ENCODE measurements around the gene C10orf67.

C10orf67 gene

GRCh38 chr10:23195846-23196600 lies 148.6 kb downstream of the C10orf67 start:
- no peak for DNase-seq

DNA sequence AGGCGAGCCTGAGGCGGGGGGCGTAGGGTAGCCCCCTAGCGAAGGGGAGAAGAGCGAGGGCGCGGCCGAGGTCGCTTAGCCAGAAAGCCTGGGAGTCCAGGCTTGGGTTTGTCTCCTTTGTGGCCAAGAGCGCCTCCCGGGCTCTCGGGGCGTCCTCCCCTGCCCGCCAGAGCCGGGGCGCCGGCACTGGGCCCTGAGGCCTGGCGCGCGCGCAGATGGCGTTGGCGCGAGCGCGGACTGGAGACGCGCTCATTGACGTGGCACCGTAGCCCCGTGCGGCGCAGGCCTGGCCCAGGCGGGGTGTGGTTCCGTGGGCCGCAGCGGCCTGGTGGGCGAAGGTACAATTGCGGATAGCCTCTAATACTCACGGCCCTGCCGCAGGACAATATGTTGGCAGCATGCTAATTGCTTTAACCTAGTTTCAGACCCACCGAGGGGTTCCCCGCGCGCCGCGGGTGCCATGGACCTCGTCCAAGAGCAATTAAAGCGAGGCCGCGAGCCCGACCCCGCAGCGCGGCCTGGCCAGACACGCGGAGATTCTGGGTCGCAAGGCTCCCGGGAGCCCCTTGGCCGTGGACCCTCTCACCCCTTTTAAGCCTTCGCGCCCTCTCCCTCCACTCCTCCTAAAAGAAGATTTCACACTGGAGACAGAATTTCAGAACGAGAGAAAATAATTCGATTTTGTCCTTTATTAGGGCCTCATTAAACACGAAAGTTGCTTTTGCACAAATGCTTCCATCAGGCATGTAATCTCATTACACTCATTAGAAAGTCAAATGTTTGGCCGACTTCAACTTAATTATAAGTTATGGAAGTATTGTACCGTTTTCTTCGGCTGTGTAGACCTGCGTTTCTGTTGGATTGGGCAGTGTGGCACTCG lies 149.4 kb downstream of the C10orf67 start:
- DNase-seq: no peak

GRCh38 chr10:23194471-23194965 lies 150.1 kb downstream of the C10orf67 start:
- DNase-seq: no peak

GRCh38 chr10:23193435-23194074 lies 151.0 kb downstream of the C10orf67 start:
- no peak for DNase-seq

DNA sequence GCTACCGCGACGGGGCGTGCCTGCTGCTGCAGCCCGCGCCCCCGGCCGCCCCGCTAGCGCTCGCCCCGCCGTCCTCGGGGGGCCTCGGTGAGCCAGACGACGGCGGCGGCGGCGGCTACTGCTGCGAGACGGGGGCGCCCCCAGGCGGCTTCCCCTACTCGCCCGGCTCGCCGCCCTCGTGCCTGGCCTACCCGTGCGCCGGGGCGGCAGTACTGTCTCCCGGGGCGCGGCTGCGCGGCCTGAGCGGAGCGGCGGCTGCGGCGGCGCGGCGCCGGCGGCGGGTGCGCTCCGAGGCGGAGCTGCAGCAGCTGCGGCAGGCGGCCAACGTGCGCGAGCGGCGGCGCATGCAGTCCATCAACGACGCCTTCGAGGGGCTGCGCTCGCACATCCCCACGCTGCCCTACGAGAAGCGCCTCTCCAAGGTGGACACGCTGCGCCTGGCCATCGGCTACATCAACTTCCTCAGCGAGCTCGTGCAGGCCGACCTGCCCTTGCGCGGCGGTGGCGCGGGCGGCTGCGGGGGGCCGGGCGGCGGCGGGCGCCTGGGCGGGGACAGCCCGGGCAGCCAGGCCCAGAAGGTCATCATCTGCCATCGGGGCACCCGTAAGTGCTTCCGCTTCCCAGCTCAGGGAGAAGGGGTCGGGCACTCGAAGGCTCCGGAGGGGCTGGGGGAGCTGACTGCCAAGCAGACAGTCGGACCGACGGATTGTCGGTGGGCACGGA lies 151.7 kb downstream of the C10orf67 start:
- no peak for DNase-seq

DNA sequence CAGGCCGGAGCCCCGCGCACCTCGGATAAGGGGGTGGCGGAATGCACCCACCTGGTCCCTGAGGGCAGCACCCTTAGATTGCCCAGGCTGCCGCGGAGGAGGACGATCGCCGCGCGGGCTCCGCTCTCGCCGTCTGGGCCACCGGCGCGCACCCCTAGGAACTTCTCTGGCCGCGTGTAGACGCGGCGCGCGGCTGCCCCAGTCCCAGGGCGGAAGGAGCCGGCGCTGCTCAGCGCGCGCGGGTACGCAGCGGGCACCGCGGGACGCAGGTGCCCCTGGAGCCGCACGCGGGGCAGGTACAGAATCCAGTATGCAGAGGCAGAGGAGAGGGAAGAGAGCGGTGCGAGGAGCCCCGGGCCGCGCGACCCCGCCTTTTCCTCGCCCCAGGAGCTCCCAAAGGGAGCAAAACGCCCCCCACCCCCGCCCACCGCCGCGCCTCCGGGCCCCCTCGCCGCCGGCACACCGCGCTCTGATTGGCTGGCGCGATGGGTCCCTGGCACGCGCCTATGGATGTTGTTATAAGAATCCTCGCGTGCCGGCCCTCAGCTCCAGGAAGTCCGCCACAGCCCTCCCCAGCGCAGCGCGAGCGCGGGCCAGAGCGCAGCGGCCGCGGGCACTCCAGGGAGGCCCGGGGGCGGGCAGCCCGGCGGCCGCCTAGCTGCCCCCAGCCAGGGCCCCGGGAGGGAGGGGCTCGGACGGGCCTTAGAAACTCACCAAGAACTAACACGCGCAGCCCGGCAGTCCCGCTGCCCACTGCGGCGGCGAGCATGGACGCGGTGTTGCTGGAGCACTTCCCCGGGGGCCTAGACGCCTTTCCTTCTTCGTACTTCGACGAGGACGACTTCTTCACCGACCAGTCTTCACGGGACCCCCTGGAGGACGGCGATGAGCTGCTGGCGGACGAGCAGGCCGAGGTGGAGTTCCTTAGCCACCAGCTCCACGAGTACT lies 152.6 kb downstream of the C10orf67 start, which contains the start of gene PTF1A:
PTF1A (plus strand) TSS at position 549 of the 948 bp plus-strand sequence; CDS start at position 768, 219 bp downstream.
- no peak for DNase-seq

GRCh38 chr10:23190872-23191763 lies 153.5 kb downstream of the C10orf67 start:
- no peak for DNase-seq

DNA sequence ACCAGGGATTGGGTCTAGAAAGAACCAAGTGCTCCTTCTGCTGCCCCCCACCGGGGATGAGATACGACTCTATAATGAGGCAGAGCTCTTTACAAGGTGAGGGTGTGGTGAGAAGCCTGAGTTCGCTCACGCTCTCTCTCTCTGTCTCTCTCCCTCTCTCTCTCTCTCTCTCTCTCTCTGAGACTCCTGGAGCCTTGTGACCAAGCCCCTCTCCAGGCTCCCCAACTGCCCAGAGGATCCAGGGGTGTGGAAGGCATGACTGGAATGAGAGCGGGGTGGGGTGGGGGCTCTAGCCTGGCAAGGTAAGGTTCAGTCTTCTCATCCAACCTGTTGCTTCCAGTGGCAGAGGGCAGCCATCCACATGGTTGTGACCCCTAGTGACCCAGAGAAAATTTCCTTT lies 155.6 kb downstream of the C10orf67 start:
- no peak for DNase-seq

DNA sequence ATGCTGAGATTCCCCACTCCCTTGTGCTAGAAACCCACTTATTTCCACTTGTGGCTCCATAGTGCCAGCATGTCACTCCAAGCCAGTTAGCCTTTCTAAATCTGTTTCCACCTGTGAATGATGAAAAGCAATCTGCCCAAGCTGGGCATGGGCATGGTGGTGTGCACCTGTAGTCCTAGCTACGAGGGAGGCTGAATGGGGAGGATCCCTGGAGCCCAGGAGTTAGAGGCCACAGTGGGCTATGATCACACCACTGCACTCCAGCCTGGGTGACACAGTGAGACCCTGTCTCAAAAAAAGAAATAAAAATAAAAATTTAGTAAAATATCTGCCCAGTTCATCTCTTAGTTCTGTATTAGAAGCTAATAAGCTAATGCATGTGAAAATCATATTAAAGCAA lies 157.4 kb downstream of the C10orf67 start:
- no peak for DNase-seq

GRCh38 chr10:23186697-23187096 lies 157.9 kb downstream of the C10orf67 start:
- no peak for DNase-seq

- DNase-seq: no peak
Measured at GRCh38 chr10:23186178-23186577, 158.4 kb downstream of the C10orf67 start.

DNA sequence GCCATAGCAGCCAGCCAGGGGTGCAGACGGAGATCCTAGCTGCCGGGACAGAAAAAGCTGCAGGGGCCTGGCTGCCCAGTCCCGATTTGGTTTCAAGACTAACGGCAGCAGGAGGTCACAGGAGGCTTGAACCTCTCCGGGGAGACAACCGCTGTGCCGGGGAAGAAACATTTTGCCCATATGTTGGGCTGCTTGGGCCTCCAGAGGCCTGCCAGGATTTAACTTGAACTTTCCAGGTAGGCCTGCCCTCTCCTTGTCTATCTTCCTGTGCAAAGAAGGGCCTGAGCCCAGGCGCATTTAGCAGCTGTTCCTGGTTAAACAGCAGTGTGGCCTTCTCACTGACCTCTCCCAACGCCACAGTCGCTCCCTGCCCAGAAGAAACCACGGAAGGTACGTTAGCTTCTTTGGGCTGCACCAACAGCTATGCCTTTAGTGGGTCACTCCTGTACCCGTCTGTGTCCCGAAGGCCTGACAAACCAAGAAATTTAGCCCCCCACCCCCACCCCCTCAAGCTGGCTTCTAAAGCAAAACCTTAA lies 169.6 kb downstream of the C10orf67 start:
- DNase-seq: no peak

DNA sequence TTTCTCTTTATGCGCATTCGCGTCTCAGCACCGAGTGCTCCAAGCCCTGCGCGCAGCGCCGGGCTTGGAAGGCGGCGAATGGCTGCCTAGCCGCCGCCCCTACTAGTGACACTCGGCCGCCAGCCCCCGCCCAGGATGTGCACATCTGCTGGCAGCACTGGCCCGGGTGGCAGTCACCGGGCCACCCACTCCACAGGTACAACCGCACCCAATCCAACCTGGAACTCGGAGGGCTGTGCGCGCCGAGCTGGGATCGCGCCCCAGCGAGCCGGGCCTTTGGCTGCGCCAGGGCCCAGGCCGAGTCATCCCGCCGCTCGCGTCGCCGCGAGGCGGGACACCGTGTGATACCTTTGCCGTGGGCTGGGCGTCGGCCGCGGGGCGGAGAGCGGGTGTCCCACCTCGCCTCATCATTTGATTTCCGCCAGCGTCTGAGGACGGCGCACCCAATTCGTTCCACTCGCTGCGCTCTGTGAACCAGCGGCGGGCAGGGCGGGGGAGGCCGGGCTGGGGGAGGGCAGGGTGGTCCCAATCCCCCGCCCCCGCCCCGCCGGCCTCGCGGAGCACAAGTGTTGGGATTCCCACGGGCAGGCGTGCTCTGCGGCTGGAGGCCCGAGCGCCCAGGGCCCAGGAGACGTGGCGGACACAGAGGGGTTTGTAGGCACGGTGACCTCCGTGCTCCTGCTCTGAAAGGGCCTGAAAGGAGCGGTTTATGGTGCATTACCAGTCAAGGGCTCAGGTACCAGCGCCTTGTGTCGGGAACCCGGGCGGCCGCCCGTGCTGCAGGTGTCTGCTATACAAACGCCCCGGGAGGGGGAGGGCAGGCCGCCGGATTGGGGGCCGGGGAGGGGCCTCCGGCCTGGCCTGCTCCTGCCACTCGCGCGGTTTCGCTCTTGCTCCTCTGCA lies 170.3 kb downstream of the C10orf67 start:
- no peak for DNase-seq

GRCh38 chr10:23173214-23174073 lies 171.2 kb downstream of the C10orf67 start:
- no peak for DNase-seq

DNA sequence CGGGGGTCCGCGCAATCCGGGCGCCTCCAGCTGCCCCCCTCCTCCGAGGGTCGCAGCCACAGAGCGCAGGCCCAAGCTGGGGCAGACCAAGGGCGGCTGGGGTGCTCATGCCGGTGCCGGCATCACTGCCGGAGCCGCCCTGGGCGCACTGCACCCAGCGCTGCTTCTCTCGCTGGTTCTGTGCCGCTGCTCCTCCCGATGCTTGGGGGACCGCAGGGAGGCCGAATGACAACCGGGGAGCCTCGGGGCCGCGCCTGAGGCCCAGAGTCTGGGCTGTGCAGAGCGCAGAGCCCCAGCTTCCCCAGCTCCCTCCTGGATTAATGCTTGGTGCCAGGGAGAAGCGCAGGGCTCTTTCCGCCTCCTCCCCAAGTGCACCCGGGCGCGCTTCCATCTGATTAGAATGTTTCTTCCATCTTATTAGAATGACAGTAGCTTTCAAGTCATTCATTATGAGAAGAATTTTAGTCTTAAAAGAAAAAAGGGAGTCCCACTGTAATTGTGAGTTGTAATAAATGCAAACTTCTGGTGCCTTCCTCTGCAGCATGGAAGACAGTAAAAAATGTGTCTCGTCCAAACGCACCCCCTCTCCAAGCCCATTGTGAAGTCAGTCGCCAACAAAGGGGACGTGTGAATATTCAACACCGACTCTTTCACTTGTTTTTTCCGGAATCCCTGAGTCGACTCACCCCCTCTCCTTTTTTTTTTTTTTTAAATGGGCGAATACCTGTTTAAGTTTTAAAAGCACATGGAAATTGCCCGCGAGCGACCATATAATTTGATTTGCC lies 172.0 kb downstream of the C10orf67 start:
- DNase-seq: no peak

DNA sequence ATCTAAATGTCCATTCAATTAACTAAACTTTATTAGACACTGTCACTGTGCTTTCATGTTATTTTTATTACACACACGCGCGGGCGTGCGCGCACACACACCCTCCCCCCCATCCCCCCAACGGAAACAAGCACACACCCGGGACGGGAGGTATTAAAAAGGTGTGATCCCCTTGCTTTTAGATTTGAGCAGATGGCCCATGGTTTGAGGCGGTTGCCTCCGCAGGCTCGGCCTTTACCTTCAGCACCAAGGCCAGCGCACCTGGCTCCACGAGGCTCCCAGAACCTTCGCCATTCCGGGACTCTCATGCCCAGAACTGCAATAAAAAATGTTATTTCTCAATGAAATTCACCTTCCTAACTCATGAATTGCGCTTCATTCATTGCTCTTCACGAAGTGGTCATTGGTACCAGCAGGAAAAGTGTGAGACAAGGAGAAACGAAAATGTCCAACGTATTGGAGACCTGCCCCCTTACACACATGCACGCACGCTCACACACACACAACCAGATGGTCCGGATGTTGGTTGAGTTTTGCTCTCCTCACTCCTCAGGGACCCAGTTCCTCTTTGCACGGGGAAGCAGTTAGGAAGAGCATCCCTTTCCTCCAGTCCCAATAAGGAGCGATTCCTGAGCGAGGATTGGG lies 173.2 kb downstream of the C10orf67 start:
- peak; percentile 32 for DNase-seq

GRCh38 chr10:23158370-23158769 lies 186.2 kb downstream of the C10orf67 start:
- DNase-seq: peak; percentile 69

Measured in kidney glomerular epithelial cell (primary cell).